Stimulated activated CD8-positive, alpha-beta memory T cell treated with anti-CD3 and anti-CD28 coated beads, Interleukin-7, amount 100 ng/mL, for 4 hours (primary cell): ENCODE data around the gene DCUN1D2.
"Not testable (repeated sequence)": the region's sequence is repeated elsewhere in the genome, so short reads cannot be mapped to it uniquely, and the experiment has no call there.

Experiments
- DNase-seq, 2 donors: peaks; one replicate each; pipeline ENCODE4 v3.0.0-alpha.2; 2020; ENCODE audit warnings: low read depth in 2 of 2

DCUN1D2 gene

DNA sequence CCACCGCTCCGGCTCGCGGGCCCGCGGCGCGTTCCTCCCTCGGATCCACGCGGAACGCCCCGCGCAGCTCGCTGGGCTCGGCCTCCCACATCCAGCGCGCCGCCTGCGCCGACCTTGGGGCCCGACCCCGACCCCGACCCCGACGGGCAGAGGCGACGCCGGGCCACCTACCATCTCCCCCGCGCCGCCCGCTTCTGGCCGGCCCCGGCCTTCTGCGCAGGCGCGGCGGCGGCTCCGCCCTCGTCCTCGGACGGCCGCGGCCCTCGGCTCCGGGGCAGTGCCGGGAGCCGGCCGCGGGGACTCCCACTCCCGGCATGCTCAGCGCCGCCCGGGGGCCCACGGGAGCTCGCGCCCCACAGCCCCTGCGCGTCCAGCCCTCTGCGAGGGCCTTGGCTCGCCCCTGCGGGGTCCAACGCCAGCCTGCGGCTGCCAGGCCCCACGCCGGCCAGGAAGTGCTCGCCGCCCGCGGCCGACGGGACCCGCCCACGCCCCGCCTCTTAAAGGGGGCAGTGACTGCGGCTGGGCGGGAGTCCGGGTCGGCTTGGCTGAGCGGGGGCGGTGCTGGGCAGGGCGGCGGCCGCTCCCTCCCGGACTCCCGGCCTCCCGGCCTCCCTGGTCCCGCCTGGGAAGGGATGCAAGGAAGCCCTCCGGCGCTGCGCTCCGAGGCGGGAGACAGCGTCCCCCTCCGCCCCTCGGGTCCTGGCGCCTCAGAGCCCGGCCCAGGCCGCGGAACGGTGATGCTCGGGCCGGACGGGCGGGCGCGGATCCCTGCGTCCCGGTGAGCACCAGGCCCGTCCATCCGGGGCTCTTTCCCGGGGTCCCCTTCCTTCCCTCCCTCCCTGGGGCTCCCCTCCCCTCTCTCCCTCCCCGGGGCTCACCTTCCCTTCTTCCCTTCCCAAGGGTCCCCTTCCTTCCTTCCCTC lies at the start of gene DCUN1D2:
Gene DCUN1D2, minus strand, starts transcription at position 216 of the 922 bp plus-strand sequence. Its CDS starts 42 bp downstream, at position 174.
- peak; percentile 45 to 71 for DNase-seq

DNA sequence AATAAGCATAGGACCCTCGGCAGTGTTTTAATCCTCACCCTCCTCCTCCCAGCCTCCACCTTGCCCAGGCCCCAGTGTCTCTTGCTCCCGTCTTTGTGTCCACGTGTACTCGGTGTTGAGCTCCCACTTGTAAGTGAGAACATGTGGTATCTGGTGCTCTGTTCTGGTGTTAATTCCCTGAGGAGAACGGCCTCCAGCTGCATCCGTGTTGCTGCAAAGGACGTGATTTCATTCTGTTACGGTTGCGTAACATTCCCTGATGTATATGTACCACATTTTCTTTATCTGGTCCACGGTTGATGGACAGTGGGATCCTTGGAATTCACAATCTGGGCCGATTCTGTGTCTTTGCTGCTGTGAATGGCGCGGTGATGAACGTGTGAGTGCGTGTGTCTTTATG lies 49.3 kb upstream of the DCUN1D2 start:
- DNase-seq: no peak

DNA sequence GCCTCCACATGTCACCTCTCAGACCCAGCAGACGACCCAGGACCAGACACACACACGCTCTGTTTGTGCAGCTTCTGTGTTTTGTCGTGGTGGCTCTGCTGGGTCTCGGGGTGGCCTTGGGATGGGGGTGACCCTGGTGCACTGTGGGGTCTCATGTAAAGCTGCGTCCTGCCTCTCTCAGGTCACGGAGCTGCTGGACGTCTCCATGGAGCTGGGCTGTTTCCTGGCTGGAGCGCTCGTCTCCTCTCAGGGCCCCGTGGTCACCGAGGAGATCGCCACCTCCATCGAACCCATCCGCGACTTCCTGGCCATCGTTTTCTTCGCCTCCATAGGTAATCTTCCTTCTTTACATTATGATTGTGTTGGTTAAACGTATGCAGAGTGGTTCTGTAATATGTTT lies 48.7 kb upstream of the DCUN1D2 start:
- no peak for DNase-seq

DNA sequence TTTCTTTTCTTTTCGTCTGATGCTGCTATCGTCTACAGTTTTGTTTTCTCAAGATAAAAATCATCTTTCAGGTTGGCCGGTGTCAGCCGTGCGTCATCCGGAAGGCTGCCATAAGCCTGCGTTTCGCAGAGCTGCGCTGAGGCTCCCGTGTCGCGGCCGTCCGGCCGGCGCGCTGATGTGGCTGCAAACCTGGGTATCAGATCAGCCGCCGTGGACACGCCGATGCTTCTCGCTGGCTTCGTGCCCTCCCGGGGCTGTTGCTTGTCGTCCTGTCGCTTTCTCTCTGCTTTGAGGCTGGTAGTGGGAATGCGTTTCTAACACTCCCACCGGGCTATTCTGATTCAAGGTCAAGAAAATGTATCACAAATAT lies 48.2 kb upstream of the DCUN1D2 start:
- no peak for DNase-seq

DNA sequence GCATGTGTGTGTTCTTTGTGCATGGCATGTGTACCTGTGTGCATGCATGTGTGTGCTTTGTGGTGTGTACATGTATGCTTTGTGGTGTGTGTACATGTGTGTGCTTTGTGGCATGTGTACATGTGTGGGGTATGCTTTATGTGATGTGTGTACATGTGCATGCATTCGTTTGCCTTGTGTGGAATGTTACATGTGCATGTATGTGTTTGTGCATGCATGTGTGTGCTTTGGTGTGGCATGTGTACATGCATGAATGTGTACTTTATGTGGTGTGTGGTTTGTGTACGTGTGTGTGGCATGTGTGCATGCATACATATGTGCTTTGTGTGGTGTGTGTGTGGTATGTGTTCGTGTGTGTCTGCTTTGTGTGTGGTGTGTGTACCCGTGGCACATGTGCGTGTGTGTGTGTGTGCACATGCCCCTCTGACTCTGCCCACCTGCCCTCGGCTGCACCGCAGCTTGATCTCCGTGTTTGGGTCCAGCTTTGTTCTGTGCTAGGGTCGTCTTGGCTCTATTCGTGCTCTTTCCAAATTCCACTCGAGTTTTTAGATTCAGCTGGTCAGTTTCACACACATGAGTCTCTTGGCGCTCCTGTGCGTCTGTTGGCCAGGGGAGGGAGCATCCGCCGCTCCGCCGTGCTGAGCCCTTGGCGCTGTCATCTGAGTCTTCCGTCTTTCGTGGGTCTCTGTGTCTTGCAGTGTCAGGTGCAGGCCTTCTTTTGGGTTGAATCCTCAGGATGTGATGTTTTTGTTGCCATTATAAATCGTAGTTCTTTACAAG lies 47.6 kb upstream of the DCUN1D2 start:
- no peak for DNase-seq

DNA sequence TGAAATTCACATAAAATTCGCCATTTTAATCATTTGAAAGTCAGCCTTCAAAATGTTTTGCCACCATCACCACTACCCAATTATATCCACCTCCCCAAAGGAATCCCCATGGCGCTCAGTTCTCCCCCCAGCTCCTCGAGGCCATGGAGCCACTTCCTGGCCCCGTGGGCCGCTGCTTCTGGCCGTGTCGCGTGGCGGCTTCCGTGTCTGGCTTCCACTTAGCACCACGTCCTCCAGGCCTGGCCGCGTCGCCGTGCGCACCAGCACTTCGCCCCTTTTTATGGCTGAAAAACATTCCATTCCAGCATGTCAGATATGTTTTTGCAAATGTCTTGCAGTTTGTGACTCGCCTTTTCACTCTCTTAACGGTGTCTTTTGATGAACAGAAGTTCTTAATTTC lies 46.7 kb upstream of the DCUN1D2 start:
- DNase-seq: no peak

DNA sequence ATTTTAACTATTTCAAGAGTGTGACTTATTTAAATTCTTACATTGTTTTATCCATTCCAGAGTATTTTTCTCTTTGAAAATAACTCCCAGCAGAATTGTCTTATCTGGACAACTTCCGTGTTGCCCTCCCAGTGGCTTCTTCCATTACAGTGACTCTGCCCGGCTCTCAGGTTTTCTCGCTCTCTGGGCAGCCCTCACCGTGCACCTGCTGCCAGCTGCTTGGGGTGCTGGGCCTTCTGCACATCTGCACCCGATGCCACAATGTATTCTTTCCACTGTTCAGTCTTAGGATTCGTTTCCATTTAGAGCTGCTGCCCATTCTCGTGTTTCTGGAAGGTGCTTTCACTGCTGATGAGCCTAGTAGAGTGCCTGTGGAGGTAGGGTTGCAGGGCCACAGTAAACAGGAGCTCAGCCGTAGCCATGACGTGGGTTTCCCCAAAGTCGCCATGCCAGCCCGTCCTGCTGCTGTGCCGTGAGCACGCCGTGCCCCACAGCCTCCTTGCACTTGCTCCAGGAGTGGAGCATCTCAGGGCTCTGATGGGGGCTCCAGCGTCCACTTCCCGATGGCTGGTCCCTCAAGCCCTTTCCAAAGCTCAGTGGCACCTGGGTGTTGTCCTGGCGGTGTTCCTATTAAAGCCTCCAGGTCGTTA lies 46.1 kb upstream of the DCUN1D2 start:
- no peak for DNase-seq

DNA sequence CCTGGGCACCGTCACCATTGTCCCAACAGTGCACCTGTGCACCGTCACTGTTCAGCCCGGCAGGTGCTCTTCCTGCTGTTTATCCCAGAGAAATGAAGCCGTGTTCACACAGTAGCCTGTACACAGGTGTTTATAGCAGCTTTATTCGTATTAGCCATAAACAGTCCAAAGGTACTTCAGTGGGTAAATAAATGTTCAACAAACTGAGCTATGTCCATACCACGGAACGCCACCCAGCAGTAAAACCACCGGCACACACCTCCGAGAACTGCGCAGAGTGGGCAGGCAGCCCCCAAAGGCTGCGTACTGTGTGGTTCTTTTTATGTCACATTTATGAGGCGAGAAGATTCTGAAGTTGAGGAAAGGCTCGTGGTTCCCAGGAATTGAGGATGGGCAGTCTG lies 44.9 kb upstream of the DCUN1D2 start:
- DNase-seq: no peak

DNA sequence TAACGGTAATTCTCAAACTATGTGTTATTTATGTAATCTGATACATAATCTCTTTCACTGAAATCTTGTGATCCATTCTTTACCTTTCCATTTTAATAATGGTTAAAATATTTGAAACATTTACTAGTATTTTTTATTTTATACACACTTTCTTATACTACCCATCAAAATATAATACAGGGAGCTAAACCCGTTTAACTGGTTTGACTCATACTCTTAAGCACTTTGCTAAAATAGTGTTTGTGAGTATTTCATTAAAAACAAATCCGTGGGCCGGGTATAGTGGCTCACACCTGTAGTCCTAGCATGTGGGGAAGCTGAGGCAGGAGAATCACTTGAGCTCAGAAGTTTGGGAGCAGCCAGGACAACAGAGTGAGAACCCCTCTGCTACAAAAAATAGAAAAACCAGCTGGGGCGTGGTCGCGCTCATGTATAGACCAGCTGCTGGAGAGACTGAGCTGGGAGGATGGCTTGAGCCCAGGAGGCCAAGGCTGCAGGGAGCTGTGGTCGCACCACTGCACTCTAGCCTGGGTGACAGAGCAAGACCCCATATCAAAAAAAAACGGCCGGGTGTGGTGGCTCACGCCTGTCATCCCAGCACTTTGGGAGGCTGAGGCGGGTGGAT lies 43.8 kb upstream of the DCUN1D2 start:
- DNase-seq: no peak

DNA sequence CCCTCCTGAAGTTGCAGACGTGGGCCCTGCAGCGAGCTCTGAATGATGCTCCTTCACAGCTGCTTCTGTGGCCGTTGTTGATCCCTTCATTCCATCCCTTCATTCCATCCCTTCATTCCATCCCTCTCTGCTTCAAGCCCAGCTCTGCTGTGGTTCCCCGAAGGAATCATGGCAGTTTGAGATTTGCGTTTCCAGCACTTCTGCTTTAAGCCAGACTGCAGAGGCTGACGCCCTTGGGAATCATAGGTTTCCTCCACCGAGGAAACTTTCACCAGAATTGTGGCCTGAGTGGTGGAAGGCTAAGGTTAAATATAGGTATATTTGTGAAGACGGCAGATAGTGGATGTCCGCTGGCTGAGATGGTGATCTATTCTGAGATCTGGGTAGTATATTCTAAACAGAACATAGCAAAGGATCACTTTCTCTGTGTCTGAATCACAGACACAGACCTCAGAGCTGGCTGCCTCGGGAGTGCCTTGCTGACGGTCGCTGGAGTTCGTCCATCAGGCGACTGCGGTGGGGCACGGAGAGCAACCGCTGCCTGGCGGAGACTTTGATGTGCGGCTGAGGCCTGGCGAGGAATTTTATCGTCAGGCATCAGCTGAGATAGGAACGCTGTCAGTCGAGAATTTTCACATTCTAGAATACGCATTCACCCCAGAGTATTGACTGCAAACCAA lies 42.8 kb upstream of the DCUN1D2 start:
- no peak for DNase-seq

DNA sequence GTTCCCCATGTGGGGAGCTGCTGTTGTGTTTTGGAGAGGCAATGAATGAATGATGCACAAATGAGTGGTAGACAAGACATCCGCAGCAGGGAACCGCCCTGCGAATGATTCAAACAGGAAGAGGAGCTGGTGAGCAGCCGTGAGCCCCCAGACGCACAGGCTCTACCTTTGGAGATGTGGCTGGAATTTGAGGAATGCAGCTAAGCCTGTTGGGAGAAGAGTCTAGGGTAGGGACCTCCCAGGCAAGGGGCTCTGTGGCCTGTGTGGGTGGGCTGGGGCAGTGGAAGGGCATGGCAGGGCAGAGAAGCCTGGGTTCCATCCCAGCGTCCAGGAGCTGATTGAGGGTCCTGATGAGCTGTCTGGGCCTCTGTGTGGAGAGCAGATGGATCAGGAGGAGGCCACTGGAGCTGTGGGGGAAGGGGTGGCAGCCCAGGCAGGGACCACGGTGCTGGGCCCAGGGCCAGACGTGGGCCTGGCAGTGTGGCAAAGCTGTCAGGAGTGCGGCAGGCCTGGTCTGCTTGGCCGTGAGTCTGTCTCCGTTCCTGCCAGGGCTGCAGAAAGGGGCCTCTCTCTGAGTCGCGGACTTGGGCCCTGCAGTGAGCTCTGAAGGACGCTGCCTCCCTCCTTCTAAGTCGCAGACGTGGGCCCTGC lies 41.8 kb upstream of the DCUN1D2 start:
- no peak for DNase-seq

DNA sequence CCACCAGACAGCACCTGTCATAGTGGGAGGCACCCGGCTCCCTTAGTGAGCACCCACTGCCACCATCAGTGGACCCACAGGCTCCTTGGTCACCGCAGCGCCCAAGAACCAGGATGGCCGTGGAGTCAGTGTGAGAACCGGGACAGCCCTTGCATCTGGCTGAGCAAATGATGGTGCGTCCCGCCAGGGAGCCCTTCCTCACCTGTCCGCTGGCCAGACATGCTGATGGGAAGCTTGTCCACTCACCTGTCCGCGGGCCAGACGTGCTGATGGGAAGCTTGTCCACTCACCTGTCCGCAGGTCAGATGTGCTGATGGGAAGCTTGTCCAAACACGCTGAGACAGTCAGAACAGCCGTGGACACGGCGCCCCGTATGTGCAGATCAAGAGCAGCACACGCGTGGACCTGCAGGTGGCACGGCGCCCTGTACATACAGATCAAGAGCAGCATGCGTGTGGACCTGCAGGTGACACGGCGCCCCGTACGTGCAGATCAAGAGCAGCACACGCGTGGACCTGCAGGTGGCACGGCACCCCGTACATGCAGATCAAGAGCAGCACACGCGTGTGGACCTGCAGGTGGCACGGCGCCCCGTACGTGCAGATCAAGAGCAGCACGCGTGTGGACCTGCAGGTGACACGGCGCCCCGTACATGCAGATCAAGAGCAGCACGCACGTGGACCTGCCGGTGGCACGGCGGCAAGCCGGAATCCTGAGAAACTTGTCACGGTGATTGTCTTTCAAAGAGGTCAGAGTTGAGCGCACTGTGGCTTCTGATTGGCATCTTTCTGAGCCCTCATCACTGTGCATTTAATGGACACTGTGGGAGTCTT lies 40.7 kb upstream of the DCUN1D2 start:
- no peak for DNase-seq

DNA sequence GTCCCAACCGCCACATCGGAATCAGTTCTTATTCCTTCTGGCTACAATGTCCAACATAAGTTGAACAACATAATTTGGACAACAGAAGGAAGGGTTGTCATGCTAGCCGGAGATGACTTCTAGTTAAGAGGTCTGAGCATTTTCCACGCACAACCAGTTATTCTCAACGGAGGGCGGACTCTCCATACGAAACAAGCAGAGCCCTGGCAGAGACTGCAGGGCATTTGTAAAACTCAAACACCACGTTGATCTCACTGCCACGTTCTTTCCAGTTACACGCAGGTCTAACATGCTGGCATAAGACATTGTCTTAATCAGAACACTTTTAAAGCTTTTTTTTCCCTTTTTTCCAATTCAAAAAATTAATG lies 38.3 kb upstream of the DCUN1D2 start:
- DNase-seq: no peak

DNA sequence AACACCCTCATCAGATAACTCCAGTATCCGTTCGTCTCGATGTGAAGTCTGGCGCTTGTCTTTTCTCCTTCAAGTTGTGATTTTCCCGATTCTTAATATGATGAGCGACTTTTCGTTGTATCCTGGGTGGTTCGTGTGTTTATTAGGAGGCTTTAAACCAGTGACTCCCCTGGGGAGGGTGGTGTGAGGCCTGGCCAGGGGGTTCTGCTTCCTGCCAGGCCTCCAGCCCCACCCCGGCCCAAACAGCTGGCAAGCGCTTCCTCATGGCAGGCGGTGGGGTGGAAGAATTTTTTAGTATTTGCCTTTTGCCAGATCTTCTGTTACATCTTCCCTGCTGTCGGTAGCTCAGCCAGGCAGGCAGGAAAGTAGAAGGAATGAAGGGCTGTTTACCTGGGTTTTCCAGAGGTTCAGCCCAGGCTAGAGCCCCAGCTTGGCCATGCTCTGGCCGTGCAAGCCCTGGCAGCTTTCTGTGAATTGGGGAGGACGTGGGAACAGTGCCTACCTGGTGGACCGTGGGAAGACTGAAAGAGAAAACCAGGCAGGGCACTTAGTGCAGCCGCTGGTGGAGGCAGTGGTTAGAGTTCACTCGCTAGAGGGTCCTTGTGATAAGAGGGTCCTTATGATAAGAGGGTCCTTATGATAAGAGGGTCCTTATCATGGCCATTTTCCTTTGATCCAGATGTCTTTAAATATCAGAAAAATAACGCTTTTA lies 37.7 kb upstream of the DCUN1D2 start:
- DNase-seq: no peak

DNA sequence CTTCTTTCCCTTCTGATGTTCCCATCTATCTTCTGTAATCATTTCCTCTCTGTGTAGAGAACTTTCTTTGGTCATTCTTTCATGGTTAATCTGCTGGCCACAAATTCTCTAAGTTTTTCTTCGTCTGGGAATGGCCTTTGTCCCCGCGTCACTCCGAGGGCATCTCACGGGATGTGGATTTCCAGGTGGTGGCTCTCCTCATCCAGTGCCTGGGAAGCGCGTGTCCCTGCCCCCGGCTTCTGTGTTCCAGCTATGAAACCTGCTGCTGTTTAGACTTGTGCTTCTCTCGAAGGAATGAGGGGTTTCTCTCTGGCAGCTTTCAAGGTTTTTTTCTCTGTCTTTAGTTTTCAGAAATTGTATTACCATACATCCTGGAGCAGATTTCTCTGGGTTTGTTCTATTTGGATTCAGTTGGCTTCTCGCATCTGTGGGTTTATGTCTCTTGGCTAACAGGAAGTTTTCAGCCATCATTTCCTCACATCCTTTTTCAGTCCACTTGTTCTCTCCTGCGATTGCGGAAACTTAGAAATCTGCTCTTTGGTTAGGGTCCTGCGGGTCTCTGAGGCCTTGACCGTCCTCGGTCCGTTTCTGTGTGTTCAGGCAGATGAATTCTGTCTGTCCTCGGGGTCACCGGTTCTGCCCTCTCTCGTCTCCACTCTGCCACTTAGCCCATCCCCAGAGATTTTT lies 36.9 kb upstream of the DCUN1D2 start:
- DNase-seq: no peak

DNA sequence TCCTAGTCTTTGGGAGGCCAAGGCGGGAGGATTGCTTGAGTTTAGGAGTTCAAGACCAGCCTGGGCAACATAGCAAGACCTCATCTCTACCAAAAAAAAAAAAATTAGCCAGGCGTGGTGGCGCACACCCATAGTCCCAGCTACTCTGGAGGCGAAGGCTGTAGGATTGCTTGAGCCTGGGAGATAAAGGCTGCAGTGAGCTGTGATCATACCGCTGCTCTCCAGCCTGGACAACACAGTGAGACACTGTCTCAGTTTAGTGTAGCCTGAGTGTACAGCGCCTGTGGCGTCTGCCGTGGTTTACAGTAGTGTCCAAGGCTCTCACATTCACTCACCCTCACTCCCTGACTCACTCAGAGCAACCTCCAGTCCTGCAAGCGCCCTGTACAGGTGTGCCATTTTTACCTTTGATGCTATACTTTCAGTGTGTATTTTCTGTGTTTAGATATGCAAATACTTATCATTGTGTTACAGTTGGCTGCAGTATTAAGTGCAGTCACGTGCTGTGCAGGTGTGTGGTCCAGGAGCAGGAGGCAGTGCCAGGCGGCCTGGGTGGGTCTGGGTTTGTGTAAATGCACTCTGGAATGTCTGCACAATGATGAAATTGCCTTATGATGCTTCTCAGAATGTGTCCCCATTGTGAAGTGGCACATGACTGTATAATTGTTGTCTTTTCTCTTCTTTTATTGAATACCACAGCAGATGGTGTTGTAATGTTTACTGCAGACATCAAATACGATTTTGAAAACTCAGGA lies 36.1 kb upstream of the DCUN1D2 start:
- DNase-seq: no peak

DNA sequence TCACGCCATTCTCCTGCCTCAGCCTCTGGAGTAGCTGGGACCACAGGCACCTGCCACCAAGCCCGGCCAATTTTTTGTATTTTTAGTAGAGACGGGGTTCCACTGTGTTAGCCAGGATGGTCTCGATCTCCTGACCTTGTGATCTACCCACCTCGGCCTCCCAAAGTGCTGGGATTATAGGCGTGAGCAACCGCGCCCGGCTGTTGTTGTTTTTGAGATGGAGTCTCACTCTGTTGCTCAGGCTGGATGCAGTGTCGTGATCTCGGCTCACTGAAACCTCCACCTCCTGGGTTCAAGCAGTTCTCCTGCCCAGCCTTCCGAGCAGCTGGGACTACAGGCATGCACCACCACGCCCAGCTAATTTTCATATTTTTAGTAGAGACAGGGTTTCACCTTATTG lies 31.9 kb upstream of the DCUN1D2 start:
- DNase-seq: not testable (repeated sequence)

DNA sequence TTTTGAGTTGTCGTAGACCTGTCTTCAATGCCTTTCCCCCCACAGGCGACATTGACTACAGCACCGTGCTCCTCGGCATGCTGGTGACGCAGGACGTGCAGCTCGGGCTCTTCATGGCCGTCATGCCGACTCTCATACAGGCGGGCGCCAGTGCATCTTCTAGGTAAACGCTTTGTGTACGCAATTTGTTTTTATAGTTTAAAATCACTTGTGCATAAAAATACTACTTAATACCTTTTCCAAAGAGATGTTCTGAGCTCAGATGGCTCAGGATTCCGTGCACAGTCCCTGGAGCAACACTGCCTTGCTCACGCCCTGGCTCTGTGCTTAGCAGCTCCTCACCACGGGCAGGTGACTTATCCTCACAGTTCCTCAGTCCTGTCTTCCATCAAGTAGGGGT lies 30.1 kb upstream of the DCUN1D2 start:
- DNase-seq: no peak
